B cell (primary cell): ENCODE results near the gene BOC. TPM values are rescaled to one million over a fixed set of nuclear protein-coding genes. Genes with fewer than 3 reads are reported as not detected.

Experiments
- ATAC-seq: fragments of 200-7000 bp; cut with Tn5 transposase; one replicate; pipeline ENCODE4 v1.10.0; 2021; ENCODE audit warnings: low read depth, mild to moderate bottlenecking, moderate number of reproducible peaks, moderate library complexity
- CTCF ChIA-PET: fragments of 350-600 bp; sonication (Branson Sonifier 250); formaldehyde crosslinking; loops from one replicate; lab custom pipeline; 2021; ENCODE audit warnings: antibody characterized with exemption, inconsistent platforms; lab: Charles Lee
- POLR2A ChIA-PET: fragments of 350-600 bp; sonication (Branson Sonifier 250); formaldehyde crosslinking; loops from one replicate; lab custom pipeline; 2021; ENCODE audit warnings: antibody characterized with exemption; lab: Charles Lee
- DNase-seq: peaks from one replicate; pipeline ENCODE4 v3.0.0; 2013
- H2AFZ ChIP-seq: 2 replicates; pipeline ENCODE4 v1.6.1; 2012; ENCODE audit warnings: mild to moderate bottlenecking, low read depth, low read length; ENCODE audit not compliant: insufficient read depth, poor library complexity, severe bottlenecking
- H3K27ac ChIP-seq, 2 donors: 1 replicate in 1 of 2; 2 replicates in 1 of 2; pipeline ENCODE4 v1.5.1; 2012 to 2013; ENCODE audit warnings: low read length in 2 of 2, mild to moderate bottlenecking in 2 of 2, moderate library complexity in 1 of 2
- H3K27me3 ChIP-seq, 4 experiments: fragments of 200-600 bp in 1 of 4; sonication (generic) in 1 of 4; replicated peaks in 1 of 4; 1 replicate in 2 of 4; 2 replicates in 2 of 4; pipeline versions ENCODE4 v1.6.1 to v1.7.0; 2013 to 2016; ENCODE audit warnings: low read length in 3 of 4, mild to moderate bottlenecking in 2 of 4, mixed read lengths in 1 of 4, moderate library complexity in 1 of 4; ENCODE audit not compliant: insufficient read depth in 4 of 4, control insufficient read depth in 3 of 4; ENCODE audit errors: control extremely low read depth in 1 of 4
- H3K36me3 ChIP-seq, 2 experiments: replicated peaks in 1 of 2; 1 replicate in 1 of 2; 2 replicates in 1 of 2; pipeline versions ENCODE4 v1.6.1 to v1.7.1; 2013; ENCODE audit warnings: low read length in 1 of 2; ENCODE audit not compliant: insufficient read depth in 2 of 2, control insufficient read depth in 1 of 2; ENCODE audit errors: control extremely low read depth in 1 of 2, extremely low read depth in 1 of 2
- H3K4me1 ChIP-seq, 2 donors: fragments of 200-600 bp in 1 of 2; sonication (generic) in 1 of 2; 1 replicate in 1 of 2; 2 replicates in 1 of 2; pipeline versions ENCODE4 v1.5.1 to v1.6.1; 2013 to 2017; ENCODE audit warnings: low read length in 2 of 2; ENCODE audit not compliant: control insufficient read depth in 2 of 2, insufficient read depth in 2 of 2
- H3K4me2 ChIP-seq: replicated peaks from 2 replicates; pipeline ENCODE3; 2012; ENCODE audit warnings: mild to moderate bottlenecking, low read depth, low read length; ENCODE audit not compliant: poor library complexity, severe bottlenecking
- H3K4me3 ChIP-seq, 5 experiments: fragments of 200-600 bp in 1 of 5; sonication (generic) in 1 of 5; 1 replicate in 3 of 5; 2 replicates in 2 of 5; pipeline versions ENCODE4 v1.5.1 to v1.7.0; 2011 to 2016; ENCODE audit warnings: low read length in 4 of 5, mild to moderate bottlenecking in 4 of 5, low read depth in 2 of 5, control low read depth in 1 of 5, moderate library complexity in 1 of 5; ENCODE audit not compliant: insufficient read depth in 1 of 5; ENCODE audit errors: control extremely low read depth in 1 of 5, extremely low read depth in 1 of 5
- H3K79me2 ChIP-seq: fragments of 200-600 bp; sonication (generic); one replicate; pipeline ENCODE4 v1.6.0; 2016; ENCODE audit warnings: low read length; ENCODE audit not compliant: control insufficient read depth, insufficient read depth
- H3K9ac ChIP-seq: fragments of 200-600 bp; sonication (generic); 2 replicates; pipeline ENCODE4 v1.6.1; 2017; ENCODE audit warnings: mild to moderate bottlenecking, low read length, moderate library complexity
- H3K9me3 ChIP-seq, 3 donors: one replicate each; pipeline versions ENCODE4 v1.6.1 to v1.7.1; 2013; ENCODE audit warnings: low read length in 2 of 3; ENCODE audit not compliant: control insufficient read depth in 2 of 3, insufficient read depth in 1 of 3; ENCODE audit errors: control extremely low read depth in 1 of 3
- H4K20me1 ChIP-seq: 2 replicates; pipeline ENCODE4 v1.6.0; 2012; ENCODE audit warnings: mild to moderate bottlenecking, low read length; ENCODE audit not compliant: insufficient read depth, control insufficient read depth, poor library complexity, severe bottlenecking
- H3K27ac Mint-ChIP-seq: one replicate; pipeline ENCODE4 v1.8.0; 2021; ENCODE audit warnings: mixed read lengths
- H3K27me3 Mint-ChIP-seq: one replicate; pipeline ENCODE4 v1.8.0; 2021; ENCODE audit warnings: mixed read lengths
- H3K4me1 Mint-ChIP-seq: one replicate; pipeline ENCODE4 v1.8.0; 2021; ENCODE audit warnings: mixed read lengths
- H3K4me3 Mint-ChIP-seq: one replicate; pipeline ENCODE4 v1.8.0; 2021; ENCODE audit warnings: mixed read lengths
- H3K9me3 Mint-ChIP-seq: one replicate; pipeline ENCODE4 v1.8.0; 2022; ENCODE audit warnings: mixed read lengths; ENCODE audit not compliant: insufficient read depth
- EZH2 ChIP-seq: IDR thresholded peaks from 2 replicates; pipeline ENCODE4 v1.6.1; 2012; ENCODE audit warnings: borderline replicate concordance, low read depth, mild to moderate bottlenecking, moderate library complexity, low read length; ENCODE audit not compliant: insufficient read depth, poor library complexity, severe bottlenecking
- WGBS: methylation state at CpG from one replicate; pipeline ENCODE4 v1.1.5; 2013; ENCODE audit warnings: missing lambda C conversion rate; ENCODE audit not compliant: insufficient coverage; 5-methylcytosine and 5-hydroxymethylcytosine counted together
- intact Hi-C: fragments of 100-400 bp; cut with micrococcal nuclease; formaldehyde crosslinking; loops from one replicate; pipeline ENCODE4 v1.10.0; 2022
- polyA plus RNA-seq: library from polyadenylated mRNA; depleted of rRNA; stranded (reverse); fragments of >200 nt; gene quantifications from 2 replicates; pipeline ENCODE4 v1.2.3, GENCODE V29; 2012
- total RNA-seq, 2 donors: library from RNA; stranded (reverse); fragments of 120-200 nt in 1 of 2; gene quantifications; 1 replicate in 1 of 2; 2 replicates in 1 of 2; pipeline versions ENCODE4 v1.2.3 to v1.2.4, GENCODE V29; 2013 to 2022
- TF ChIP-seq, protein P1 (sequence below): fragments of 200-600 bp; IDR thresholded peaks from one replicate; pipeline ENCODE4 v1.8.0; 2022; ENCODE audit warnings: antibody characterized with exemption, mild to moderate bottlenecking

BOC gene
- total and polyA plus RNA-seq, 2 donors (not counting 1 experiment from before 2014, with no cell fraction given): 0.12 to 2.0 TPM

DNA sequence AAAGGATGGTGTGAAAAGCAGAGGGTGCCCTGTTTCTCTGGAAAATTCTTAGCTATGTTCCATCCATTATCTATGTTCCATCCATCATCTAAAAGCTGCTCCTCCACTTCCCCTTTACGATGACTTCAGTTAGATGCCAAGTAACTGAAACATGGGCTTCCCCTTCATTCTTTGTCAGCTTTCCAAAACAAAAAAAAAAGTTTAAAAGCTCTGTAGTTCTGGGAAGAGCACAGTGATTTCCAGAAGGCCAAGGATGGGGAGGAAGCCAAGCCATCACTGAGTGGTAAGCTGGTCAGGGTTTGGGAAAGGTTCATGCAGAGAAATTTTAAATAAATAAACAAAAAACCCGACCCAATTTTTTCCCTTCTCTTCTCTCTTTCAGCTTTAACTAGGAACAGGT is 118.4 kb downstream of the BOC start:
- DNase-seq (no peak), ATAC-seq (no peak)
- ChIA-PET CTCF (no interaction called here), POLR2A (no interaction called here)
- TF ChIP-seq, protein P1, sequence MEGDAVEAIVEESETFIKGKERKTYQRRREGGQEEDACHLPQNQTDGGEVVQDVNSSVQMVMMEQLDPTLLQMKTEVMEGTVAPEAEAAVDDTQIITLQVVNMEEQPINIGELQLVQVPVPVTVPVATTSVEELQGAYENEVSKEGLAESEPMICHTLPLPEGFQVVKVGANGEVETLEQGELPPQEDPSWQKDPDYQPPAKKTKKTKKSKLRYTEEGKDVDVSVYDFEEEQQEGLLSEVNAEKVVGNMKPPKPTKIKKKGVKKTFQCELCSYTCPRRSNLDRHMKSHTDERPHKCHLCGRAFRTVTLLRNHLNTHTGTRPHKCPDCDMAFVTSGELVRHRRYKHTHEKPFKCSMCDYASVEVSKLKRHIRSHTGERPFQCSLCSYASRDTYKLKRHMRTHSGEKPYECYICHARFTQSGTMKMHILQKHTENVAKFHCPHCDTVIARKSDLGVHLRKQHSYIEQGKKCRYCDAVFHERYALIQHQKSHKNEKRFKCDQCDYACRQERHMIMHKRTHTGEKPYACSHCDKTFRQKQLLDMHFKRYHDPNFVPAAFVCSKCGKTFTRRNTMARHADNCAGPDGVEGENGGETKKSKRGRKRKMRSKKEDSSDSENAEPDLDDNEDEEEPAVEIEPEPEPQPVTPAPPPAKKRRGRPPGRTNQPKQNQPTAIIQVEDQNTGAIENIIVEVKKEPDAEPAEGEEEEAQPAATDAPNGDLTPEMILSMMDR: no peak
- TF ChIP-seq EZH2: no peak
- Mint-ChIP-seq H3K27me3 (no peaks in the 10 kb centered on the region), H3K9me3 (no peaks in the 10 kb centered on the region), H3K4me3 (no peak overlapping the region), H3K4me1 (no peaks in the 10 kb centered on the region), H3K27ac (no peak overlapping the region)
- Histone ChIP-seq H3K27me3 (no peaks in the 10 kb centered on the region), H3K36me3 (peaks cover 0 to 1% of the 10 kb centered on the region in 2 experiments), H3K27ac (no peak overlapping the region), H2AFZ (no peak overlapping the region), H3K4me3 (no peak overlapping the region), H3K9me3 (no peaks in the 10 kb centered on the region), H3K9ac (no peak overlapping the region), H3K4me1 (no peaks in the 10 kb centered on the region), H3K79me2 (no peaks in the 10 kb centered on the region), H3K4me2 (no peak overlapping the region), H4K20me1 (no peaks in the 10 kb centered on the region)
- intact Hi-C loops: no loop called here
- WGBS: no CpG with 5 or more reads among the region's 2 CpGs

DNA sequence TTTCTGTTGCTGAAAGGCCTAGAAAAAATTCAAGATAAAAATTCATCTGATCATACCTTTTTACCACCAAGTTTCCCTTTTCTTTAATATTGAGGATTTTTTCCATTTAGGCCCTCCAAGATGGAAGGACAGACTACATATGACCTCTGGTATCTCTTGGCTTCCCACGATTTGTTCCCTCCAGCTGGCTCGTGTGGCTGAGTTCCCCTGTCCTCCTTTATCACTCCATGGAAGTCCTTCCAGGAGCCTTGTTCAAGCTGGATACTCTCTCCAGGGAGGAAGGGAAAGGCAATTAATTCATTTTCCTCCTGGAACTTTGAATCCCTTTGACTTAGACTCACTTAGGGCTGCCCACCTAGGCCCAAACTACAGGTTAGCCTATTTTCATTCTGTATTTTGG is 119.4 kb downstream of the BOC start:
- Histone ChIP-seq H3K27ac (no peak overlapping the region), H3K9ac (no peak overlapping the region), H4K20me1 (no peaks in the 10 kb centered on the region), H3K79me2 (no peaks in the 10 kb centered on the region), H2AFZ (no peak overlapping the region), H3K4me3 (no peak overlapping the region), H3K4me2 (no peak overlapping the region), H3K9me3 (no peaks in the 10 kb centered on the region), H3K4me1 (no peaks in the 10 kb centered on the region), H3K36me3 (no peaks in the 10 kb centered on the region), H3K27me3 (no peaks in the 10 kb centered on the region)
- H3K4me3 Mint-ChIP-seq: no peak overlapping the region
- ChIA-PET CTCF (no interaction called here), POLR2A (no interaction called here)
- no peaks in the 10 kb centered on the region for H3K27me3 Mint-ChIP-seq
- no peak for ATAC-seq
- TF ChIP-seq, protein P1: no peak
- no peak for TF ChIP-seq EZH2
- no peak for DNase-seq
- H3K4me1 Mint-ChIP-seq: no peaks in the 10 kb centered on the region
- 100% methylated on average over 1 of the region's 2 CpGs for whole genome bisulfite sequencing
- H3K9me3 Mint-ChIP-seq: no peaks in the 10 kb centered on the region
- intact Hi-C loops: no loop called here
- no peak overlapping the region for H3K27ac Mint-ChIP-seq
